GM12878 (cell line): ENCODE data around the gene NOS1. TPM values are rescaled to one million over a fixed set of nuclear protein-coding genes. Genes with fewer than 3 reads are reported as not detected.

Experiments used
- ATAC-seq: fragments of 200-7000 bp; cut with Tn5 transposase; 3 replicates; pipeline ENCODE4 v1.9.1; 2020; ENCODE audit warnings: mild to moderate bottlenecking, moderate library complexity
- BruUV-seq: library from RNA; stranded (reverse); fragments of 400-500 nt; replicated peaks from 2 replicates; lab custom pipeline; 2021; lab: Mats Ljungman, UMichigan
- CTCF ChIA-PET: fragments of 300-600 bp; sonication (Branson Sonifier 250); formaldehyde crosslinking; extraction: SDS; loops from one replicate; lab custom pipeline; 2021; ENCODE audit warnings: inconsistent platforms; lab: Yijun Ruan, JAX
- POLR2A ChIA-PET: fragments of 350-600 bp; formaldehyde crosslinking; extraction: SDS; loops from one replicate; lab custom pipeline; 2021; ENCODE audit warnings: inconsistent platforms; lab: Charles Lee
- RAD21 ChIA-PET: fragments of 300-600 bp; sonication (Branson Sonifier 250); formaldehyde crosslinking; loops from one replicate; lab custom pipeline; 2023; ENCODE audit warnings: antibody characterized with exemption; ENCODE audit not compliant: unreplicated experiment; lab: Charles Lee
- SMC1A ChIA-PET: fragments of 300-600 bp; sonication (Branson Sonifier 250); formaldehyde crosslinking; loops from one replicate; lab custom pipeline; 2023; ENCODE audit not compliant: unreplicated experiment, uncharacterized antibody; lab: Charles Lee
- DNase-seq: peaks from one replicate; pipeline ENCODE4 v3.0.0-alpha.2; 2011; ENCODE audit warnings: low read depth, low spot score
- FAIRE-seq: peaks from 3 replicates; lab custom pipeline; 2011; peaks lifted over from hg19 to GRCh38; lab: Jason Lieb, UNC
- H2AFZ ChIP-seq: 2 replicates; pipeline ENCODE4 v1.6.0; 2011; ENCODE audit warnings: low read depth, low read length, control low read depth; ENCODE audit not compliant: control insufficient read depth
- H3K27ac ChIP-seq: 2 replicates; pipeline ENCODE4 v1.5.1; 2011; ENCODE audit warnings: control low read depth; ENCODE audit not compliant: control insufficient read depth, insufficient read depth
- H3K27me3 ChIP-seq, 2 experiments: replicated peaks in 1 of 2; 2 replicates each; pipeline versions ENCODE4 v1.6.0 to v1.6.1; 2011; ENCODE audit warnings: low read length in 1 of 2; ENCODE audit not compliant: control insufficient read depth in 2 of 2, insufficient read depth in 2 of 2
- H3K36me3 ChIP-seq, 2 experiments: 2 replicates each; pipeline ENCODE4 v1.5.1; 2011; ENCODE audit warnings: low read length in 1 of 2; ENCODE audit not compliant: control insufficient read depth in 2 of 2, insufficient read depth in 2 of 2
- H3K4me1 ChIP-seq: 2 replicates; pipeline ENCODE4 v1.6.1; 2011; ENCODE audit warnings: mild to moderate bottlenecking, low read length, moderate library complexity, mixed read lengths; ENCODE audit not compliant: control insufficient read depth, insufficient read depth
- H3K4me2 ChIP-seq: 2 replicates; pipeline ENCODE4 v1.6.0; 2011; ENCODE audit warnings: control low read depth; ENCODE audit not compliant: control insufficient read depth, insufficient read depth
- H3K4me3 ChIP-seq: fragments of 200-600 bp; sonication (generic); 2 replicates; pipeline ENCODE4 v1.5.1; 2016
- H3K79me2 ChIP-seq: 2 replicates; pipeline ENCODE4 v1.6.0; 2011; ENCODE audit warnings: low read length; ENCODE audit not compliant: control insufficient read depth, insufficient read depth
- H3K9ac ChIP-seq: 2 replicates; pipeline ENCODE4 v1.8.0; 2011; ENCODE audit warnings: low read length, control low read depth, mixed read lengths; ENCODE audit not compliant: control insufficient read depth, insufficient read depth
- H3K9me3 ChIP-seq: replicated peaks from 3 replicates; pipeline ENCODE4 v1.5.1; 2011; ENCODE audit warnings: mild to moderate bottlenecking, low read length; ENCODE audit not compliant: control insufficient read depth, insufficient read depth
- H4K20me1 ChIP-seq: 2 replicates; pipeline ENCODE4 v1.6.0; 2011; ENCODE audit not compliant: control insufficient read depth, insufficient read depth
- CREM ChIP-seq: IDR thresholded peaks from 2 replicates; pipeline ENCODE4 v1.6.1; 2014; ENCODE audit warnings: antibody characterized with exemption, low read depth
- HCFC1 ChIP-seq: fragments of 150-350 bp; IDR thresholded peaks from 2 replicates; pipeline ENCODE4 v1.6.1; 2014; ENCODE audit warnings: low read length
- IRF3 ChIP-seq: fragments of 450-650 bp; IDR thresholded peaks from 2 replicates; pipeline ENCODE4 v1.6.1; 2014; ENCODE audit warnings: mild to moderate bottlenecking
- IRF4 ChIP-seq: IDR thresholded peaks from 2 replicates; pipeline ENCODE4 v1.6.1; 2011; ENCODE audit warnings: low read depth, low read length
- KLF5 ChIP-seq: fragments of 450-650 bp; IDR thresholded peaks from 2 replicates; pipeline ENCODE4 v1.6.1; 2014; ENCODE audit warnings: mild to moderate bottlenecking; ENCODE audit not compliant: partially characterized antibody
- MTA2 ChIP-seq: fragments of 450-650 bp; IDR thresholded peaks from 2 replicates; pipeline ENCODE4 v1.6.1; 2016; ENCODE audit warnings: low read depth, mild to moderate bottlenecking, moderate library complexity
- NBN ChIP-seq: fragments of 450-650 bp; IDR thresholded peaks from 2 replicates; pipeline ENCODE4 v1.6.1; 2016
- NFXL1 ChIP-seq: fragments of 450-650 bp; IDR thresholded peaks from 2 replicates; pipeline ENCODE4 v1.6.1; 2017; ENCODE audit warnings: antibody characterized with exemption, mild to moderate bottlenecking, borderline replicate concordance
- SIN3A ChIP-seq: IDR thresholded peaks from 2 replicates; pipeline ENCODE4 v1.6.1; 2012; ENCODE audit warnings: low read depth, low read length, improper control_type of control experiment
- SRF ChIP-seq, 2 experiments: IDR thresholded peaks; 2 replicates each; pipeline ENCODE4 v1.6.1; 2011; ENCODE audit warnings: low read depth in 2 of 2, low read length in 2 of 2, mild to moderate bottlenecking in 1 of 2, moderate library complexity in 1 of 2
- WGBS: methylation state at CpG from one replicate; pipeline ENCODE4 v1.1.6; 2016; ENCODE audit warnings: low lambda C conversion rate; ENCODE audit not compliant: insufficient replicate concordance, insufficient coverage; ENCODE audit errors: missing lambda C conversion rate; 5-methylcytosine and 5-hydroxymethylcytosine counted together
- in situ Hi-C: fragments of 300-500 bp; cut with MboI; formaldehyde crosslinking; loops from 9 replicates; pipeline ENCODE4 v1.14.3; 2018; ENCODE audit warnings: mixed read lengths
- intact Hi-C: fragments of 100-400 bp; cut with micrococcal nuclease; formaldehyde crosslinking; loops from one replicate; pipeline ENCODE4 v1.14.2; 2022; ENCODE audit not compliant: unreplicated experiment
- polyA plus RNA-seq, 11 experiments: library from polyadenylated mRNA; depleted of rRNA in 4 of 11; unstranded in 6 of 11; stranded (reverse) in 5 of 11; fragments of >200 nt; fragmentation: Nextera tagmentation in 4 of 11; fragmentation: Illumina TruSeq in 1 of 11; extraction: Ambion mirVana in 4 of 11; extraction: Trizol in 1 of 11; gene quantifications; 1 replicate in 1 of 11; 2 replicates in 10 of 11; pipeline versions ENCODE4 v1.2.1 to v1.2.3, GENCODE V29; 2011 to 2016; ENCODE audit warnings: inconsistent platforms in 2 of 11, missing spikeins in 2 of 11, low read depth in 1 of 11
- total RNA-seq, 4 experiments: library from RNA; depleted of rRNA in 3 of 4; stranded (reverse); fragments of >200 nt in 3 of 4; fragmentation: Illumina TruSeq in 1 of 4; extraction: Trizol in 1 of 4; gene quantifications; 2 replicates each; pipeline versions ENCODE4 v1.2.1 to v1.2.3, GENCODE V29; 2013 to 2021
- TF ChIP-seq, protein P1 (sequence below): fragments of 450-650 bp; formaldehyde crosslinking; IDR thresholded peaks from 2 replicates; pipeline ENCODE4 v1.4.0; 2022; ENCODE audit warnings: mild to moderate bottlenecking, moderate library complexity
- TF ChIP-seq, protein P2 (sequence below): fragments of 450-650 bp; IDR thresholded peaks from 2 replicates; pipeline ENCODE4 v1.6.1; 2017; ENCODE audit warnings: mild to moderate bottlenecking, moderate library complexity
- TF ChIP-seq, protein P3 (sequence below): fragments of 450-650 bp; IDR thresholded peaks from 2 replicates; pipeline ENCODE4 v1.6.1; 2016; ENCODE audit warnings: mild to moderate bottlenecking

NOS1 gene
- total and polyA plus RNA-seq, 10 of the 15 experiments (the other 5 are each of a cell fraction or from before 2014, with no cell fraction given) = under 0.01 to 0.04 (median 0.01) TPM; not detected in 7

- Histone ChIP-seq H2AFZ (no peak overlapping the region), H3K27ac (no peak overlapping the region), H3K9me3 (no peaks in the 10 kb centered on the region), H3K36me3 (no peaks in the 10 kb centered on the region), H3K79me2 (no peaks in the 10 kb centered on the region), H4K20me1 (no peaks in the 10 kb centered on the region), H3K4me3 (no peak overlapping the region), H3K27me3 (no peaks in the 10 kb centered on the region), H3K9ac (no peak overlapping the region), H3K4me1 (no peaks in the 10 kb centered on the region), H3K4me2 (no peak overlapping the region)
- ChIA-PET CTCF (interaction anchor here (1.5 kb wide), 1 partner anchor 16 kb away, joined by 3 read pairs; no protein-coding TSS in a partner anchor), RAD21 (no interaction called here), POLR2A (interaction anchor here (0.6 kb wide), 1 partner anchor 23 kb away, joined by 8 read pairs; no protein-coding TSS in a partner anchor), SMC1A (no interaction called here)
- FAIRE-seq (no peak), DNase-seq (no peak), ATAC-seq (no peak)
- WGBS = 49% methylated on average over 2 of the region's 2 CpGs
- intact Hi-C loops (no loop called here), in situ Hi-C loops (no loop called here)
- BruUV-seq = no TSS peak
- no peak for TF ChIP-seq NBN
- no peak for TF ChIP-seq IRF4
- TF ChIP-seq, protein P1, sequence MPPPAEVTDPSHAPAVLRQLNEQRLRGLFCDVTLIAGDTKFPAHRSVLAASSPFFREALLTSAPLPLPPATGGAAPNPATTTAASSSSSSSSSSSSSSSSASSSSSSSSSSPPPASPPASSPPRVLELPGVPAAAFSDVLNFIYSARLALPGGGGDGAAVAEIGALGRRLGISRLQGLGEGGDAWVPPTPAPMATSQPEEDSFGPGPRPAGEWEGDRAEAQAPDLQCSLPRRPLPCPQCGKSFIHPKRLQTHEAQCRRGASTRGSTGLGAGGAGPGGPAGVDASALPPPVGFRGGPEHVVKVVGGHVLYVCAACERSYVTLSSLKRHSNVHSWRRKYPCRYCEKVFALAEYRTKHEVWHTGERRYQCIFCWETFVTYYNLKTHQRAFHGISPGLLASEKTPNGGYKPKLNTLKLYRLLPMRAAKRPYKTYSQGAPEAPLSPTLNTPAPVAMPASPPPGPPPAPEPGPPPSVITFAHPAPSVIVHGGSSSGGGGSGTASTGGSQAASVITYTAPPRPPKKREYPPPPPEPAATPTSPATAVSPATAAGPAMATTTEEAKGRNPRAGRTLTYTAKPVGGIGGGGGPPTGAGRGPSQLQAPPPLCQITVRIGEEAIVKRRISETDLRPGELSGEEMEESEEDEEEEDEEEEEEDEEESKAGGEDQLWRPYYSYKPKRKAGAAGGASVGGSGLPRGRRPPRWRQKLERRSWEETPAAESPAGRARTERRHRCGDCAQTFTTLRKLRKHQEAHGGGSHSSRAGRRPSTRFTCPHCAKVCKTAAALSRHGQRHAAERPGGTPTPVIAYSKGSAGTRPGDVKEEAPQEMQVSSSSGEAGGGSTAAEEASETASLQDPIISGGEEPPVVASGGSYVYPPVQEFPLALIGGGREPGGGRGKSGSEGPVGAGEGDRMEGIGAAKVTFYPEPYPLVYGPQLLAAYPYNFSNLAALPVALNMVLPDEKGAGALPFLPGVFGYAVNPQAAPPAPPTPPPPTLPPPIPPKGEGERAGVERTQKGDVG (CRISPR knock-in tag) = no peak
- TF ChIP-seq CREM = no peak
- TF ChIP-seq SRF (IDR thresholded peaks at IDR 0.05; ENCODE audit: low read depth in 2 of 2, low read length in 2 of 2) = no peak
- TF ChIP-seq NFXL1 = no peak
- TF ChIP-seq HCFC1 = no peak
- TF ChIP-seq, protein P2, sequence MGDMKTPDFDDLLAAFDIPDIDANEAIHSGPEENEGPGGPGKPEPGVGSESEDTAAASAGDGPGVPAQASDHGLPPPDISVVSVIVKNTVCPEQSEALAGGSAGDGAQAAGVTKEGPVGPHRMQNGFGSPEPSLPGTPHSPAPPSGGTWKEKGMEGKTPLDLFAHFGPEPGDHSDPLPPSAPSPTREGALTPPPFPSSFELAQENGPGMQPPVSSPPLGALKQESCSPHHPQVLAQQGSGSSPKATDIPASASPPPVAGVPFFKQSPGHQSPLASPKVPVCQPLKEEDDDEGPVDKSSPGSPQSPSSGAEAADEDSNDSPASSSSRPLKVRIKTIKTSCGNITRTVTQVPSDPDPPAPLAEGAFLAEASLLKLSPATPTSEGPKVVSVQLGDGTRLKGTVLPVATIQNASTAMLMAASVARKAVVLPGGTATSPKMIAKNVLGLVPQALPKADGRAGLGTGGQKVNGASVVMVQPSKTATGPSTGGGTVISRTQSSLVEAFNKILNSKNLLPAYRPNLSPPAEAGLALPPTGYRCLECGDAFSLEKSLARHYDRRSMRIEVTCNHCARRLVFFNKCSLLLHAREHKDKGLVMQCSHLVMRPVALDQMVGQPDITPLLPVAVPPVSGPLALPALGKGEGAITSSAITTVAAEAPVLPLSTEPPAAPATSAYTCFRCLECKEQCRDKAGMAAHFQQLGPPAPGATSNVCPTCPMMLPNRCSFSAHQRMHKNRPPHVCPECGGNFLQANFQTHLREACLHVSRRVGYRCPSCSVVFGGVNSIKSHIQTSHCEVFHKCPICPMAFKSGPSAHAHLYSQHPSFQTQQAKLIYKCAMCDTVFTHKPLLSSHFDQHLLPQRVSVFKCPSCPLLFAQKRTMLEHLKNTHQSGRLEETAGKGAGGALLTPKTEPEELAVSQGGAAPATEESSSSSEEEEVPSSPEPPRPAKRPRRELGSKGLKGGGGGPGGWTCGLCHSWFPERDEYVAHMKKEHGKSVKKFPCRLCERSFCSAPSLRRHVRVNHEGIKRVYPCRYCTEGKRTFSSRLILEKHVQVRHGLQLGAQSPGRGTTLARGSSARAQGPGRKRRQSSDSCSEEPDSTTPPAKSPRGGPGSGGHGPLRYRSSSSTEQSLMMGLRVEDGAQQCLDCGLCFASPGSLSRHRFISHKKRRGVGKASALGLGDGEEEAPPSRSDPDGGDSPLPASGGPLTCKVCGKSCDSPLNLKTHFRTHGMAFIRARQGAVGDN = no peak
- no peak for TF ChIP-seq IRF3
- no peak for TF ChIP-seq KLF5
- TF ChIP-seq SIN3A = no peak
- TF ChIP-seq, protein P3, sequence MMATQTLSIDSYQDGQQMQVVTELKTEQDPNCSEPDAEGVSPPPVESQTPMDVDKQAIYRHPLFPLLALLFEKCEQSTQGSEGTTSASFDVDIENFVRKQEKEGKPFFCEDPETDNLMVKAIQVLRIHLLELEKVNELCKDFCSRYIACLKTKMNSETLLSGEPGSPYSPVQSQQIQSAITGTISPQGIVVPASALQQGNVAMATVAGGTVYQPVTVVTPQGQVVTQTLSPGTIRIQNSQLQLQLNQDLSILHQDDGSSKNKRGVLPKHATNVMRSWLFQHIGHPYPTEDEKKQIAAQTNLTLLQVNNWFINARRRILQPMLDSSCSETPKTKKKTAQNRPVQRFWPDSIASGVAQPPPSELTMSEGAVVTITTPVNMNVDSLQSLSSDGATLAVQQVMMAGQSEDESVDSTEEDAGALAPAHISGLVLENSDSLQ = no peak; the same call in 1 of the 2 replicates
- TF ChIP-seq MTA2 = no peak
These were observed 133.2 kb downstream of the NOS1 start for GRCh38 chr12:117228239-117228638.
